Measurements from ENCODE around the gene ARF5.
A peak's percentile ranks its signal among the peaks of the same experiment; 100 is the strongest.

The ARF5 gene

DNA sequence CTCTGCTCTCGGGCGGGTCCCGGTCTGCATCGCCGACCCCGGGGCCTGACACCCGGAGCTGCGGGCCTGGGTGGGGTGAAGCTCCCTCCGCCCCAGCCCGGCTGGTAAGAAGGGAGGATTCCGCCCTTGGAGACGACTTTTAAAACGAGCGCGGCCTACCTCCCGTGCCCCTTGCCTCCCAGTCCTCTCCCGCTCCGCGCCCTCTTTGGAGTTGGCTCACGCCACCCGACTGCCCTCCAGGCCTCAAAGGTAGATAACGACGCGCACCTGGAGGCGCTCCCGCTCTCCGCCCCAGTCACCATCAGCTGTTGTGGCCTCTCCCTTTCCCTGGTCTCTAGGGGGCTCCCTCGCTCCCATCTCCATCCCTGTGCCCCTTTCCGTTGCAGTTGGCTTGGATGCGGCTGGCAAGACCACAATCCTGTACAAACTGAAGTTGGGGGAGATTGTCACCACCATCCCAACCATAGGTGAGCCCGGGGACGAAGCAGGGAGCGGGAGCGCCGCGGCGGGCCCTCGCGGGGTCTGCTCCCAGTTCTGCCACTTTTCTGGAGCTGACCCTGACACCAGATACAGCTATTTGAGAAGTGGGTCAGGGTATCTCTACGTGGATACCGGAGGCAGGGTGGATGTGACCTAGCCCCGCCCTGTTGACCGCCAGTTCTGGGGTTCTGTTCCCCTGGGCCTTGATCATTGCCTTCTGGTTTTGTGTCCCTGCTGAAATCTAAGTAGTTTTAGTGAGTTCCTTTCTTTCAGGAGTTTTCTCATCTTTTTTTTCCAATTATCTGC, 679 bp downstream of the ARF5 start:
- DNase-seq (ENCODE audit: low spot score): peak; percentile 77

DNA sequence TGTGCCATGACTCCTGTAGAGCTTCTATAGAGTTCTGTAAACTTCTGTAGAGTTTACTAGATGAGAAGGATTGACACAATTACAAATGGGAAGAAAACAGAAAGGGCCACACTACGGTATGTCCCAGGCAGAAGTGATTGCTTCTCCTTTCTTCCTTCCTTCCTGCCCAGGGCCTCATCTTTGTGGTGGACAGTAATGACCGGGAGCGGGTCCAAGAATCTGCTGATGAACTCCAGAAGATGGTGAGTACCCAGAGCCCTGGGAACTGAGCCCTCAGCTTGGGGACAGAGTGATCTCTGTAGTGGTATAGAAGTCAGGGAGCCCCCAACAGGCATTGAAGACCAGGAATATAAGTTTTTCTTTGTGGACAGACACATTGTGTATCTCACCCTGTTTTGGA, 1.7 kb downstream of the ARF5 start:
- no peak for DNase-seq (ENCODE audit: low spot score)

DNA sequence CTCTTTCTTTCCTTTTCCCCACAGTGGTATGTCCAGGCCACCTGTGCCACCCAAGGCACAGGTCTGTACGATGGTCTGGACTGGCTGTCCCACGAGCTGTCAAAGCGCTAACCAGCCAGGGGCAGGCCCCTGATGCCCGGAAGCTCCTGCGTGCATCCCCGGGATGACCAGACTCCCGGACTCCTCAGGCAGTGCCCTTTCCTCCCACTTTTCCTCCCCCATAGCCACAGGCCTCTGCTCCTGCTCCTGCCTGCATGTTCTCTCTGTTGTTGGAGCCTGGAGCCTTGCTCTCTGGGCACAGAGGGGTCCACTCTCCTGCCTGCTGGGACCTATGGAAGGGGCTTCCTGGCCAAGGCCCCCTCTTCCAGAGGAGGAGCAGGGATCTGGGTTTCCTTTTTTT, 3.0 kb downstream of the ARF5 start:
- no peak for DNase-seq (ENCODE audit: low spot score)

DNA sequence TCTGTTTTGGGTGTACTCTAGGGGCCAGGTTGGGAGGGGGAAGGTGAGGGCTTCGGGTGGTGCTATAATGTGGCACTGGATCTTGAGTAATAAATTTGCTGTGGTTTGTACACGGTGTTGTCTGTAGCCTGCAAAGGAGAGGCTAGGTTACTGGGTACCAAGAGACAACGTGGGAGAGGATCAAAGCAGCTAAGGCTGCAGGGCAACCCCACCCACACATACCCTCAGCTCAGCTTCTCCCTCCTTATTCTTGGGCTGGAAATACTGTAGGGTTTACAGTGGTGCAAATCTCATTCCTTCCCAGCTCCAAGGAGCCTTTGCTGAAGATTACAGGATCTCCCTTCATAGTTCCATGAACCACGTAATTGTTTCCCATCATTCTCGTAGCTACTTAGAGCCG, 3.4 kb downstream of the ARF5 start:
- DNase-seq (ENCODE audit: low spot score): no peak

DNA sequence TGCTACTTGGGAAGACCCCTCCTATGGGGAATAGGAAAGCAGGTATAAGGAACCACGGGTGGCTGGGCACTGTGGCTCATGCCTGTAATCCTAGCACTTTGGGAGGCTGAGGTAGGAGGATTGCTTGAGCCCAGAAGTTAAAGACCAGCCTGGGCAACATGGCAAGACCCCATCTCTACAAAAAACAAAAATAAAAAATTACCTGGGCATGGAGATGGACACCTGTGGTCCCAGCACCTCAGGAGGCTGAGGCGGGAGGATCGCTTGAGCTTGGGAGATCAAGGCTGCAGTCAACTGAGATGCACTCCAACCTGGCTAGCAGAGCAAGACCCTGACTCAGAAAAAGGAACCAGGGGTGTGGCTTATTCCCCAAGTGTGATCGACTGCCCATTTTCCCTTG, 4.3 kb downstream of the ARF5 start:
- no peak for DNase-seq (ENCODE audit: low spot score)

DNA sequence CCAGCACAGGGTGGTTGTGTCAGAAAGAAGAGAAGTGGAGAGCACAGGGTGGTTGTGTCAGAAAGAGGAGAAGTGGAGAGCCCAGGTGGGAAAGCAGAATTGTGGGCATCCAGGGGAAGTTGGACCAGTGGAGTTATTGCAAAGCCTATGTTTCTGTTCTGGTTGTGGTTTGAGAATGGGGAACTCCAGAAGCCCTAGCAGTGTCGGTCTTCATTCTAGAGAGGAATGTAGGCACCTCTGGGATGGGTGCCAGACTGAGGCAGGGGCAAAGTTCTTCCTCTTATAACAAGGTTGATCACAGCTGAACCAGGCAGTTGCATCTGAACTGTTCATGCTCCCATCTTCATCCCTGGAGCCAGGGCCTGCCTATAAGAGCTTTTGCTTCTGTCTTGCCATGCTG, 6.3 kb downstream of the ARF5 start:
- DNase-seq (ENCODE audit: low spot score): no peak

DNA sequence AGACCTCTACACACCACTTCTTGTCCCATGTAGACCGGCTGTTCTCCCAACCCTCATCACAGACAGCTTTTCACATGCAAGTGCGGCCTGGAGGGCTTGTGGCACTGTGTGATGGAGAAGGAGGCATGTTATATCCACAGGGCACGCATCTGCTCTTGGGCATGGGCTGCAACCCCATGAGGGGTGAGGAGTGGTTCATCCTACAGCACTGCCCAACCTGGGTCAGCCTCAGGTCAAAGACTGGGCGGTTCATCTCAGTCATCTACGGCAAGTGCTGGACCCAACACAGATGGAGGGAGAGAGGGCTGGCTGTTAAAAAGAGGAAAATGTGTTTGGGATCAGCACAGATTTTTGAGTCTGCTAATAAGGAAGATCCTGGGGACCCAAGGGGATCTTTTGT, 7.5 kb downstream of the ARF5 start:
- DNase-seq (ENCODE audit: low spot score): no peak

DNA sequence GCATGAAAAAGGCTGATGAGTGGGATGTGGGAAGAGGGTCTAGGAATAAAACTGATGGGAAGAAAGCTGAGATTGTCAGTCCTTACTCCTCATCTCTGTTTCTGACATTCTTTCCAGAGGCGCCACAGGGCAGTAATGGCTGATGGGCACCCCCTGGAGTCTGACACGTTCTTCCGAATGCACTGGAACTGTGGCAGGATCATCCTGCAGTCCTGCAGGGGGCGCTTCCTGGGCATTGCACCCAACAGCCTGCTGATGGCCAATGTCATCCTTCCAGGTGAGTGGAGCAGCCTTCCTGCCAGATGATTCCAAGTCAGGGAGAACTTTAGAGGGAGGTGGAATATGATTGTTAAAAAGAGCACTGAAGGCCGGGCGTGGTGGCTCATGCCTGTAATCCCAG, 10.1 kb downstream of the ARF5 start:
- peak; percentile 12 for DNase-seq (ENCODE audit: low spot score)

DNA sequence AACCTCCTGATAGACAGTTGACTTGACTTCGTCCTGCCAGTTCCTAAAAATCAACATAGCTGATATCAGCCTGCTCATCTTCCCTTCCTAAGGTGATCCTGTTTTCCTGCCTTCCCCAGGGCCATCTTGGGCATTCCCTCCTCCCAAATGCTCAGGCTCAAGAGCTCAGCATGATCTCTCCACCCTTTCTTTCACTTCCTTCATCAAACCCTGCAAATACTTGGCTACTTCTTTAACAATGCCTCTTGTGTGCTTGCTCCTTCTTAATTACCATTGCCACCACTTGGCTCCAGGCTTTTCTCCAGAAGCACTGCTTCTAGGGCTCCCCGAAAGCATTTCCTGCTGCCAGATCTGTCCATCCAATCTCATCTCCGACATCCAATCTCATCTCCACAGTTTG, 12.7 kb downstream of the ARF5 start:
- DNase-seq (ENCODE audit: low spot score): no peak

DNA sequence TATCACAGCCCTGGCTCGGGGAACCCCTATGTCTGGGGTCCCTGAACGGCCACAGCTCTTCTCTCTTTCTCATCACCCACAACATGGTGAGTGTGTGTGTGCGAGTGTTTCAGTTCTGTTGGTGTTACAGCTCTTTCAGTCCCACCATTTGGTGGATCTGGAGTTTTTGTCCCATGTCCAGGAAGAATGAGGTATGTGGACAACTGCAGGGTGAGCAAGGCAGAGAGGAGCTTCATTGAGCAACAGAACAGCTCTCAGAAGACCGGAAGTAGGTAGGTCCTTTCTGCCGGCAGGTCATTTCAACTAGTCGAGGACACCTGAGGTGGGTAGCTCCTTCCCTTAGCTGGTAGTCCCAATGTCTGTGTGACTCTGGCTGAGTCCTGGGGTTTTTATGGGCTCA, 20.2 kb downstream of the ARF5 start:
- no peak for DNase-seq (ENCODE audit: low spot score)

DNA sequence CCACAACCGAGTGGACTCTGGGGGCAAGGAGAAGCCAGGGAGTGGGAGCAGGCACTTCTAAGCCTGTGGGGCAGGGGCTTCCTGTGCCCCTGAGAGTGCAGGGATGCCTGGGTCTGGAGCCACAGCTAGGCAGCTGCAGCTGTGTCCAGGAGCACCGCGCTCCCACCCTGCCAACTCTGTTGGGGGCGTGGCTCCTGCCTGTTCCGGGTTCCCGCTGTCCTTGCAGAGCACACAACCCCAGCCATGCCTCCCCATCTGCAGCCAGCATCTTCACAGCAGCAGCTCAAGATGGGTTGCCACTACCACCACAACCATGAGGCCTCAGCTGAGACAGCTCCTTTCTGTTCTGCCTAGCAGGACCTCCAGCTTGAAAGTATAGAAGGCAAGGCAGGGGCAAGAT, 21.1 kb downstream of the ARF5 start:
- no peak for DNase-seq (ENCODE audit: low spot score)

DNA sequence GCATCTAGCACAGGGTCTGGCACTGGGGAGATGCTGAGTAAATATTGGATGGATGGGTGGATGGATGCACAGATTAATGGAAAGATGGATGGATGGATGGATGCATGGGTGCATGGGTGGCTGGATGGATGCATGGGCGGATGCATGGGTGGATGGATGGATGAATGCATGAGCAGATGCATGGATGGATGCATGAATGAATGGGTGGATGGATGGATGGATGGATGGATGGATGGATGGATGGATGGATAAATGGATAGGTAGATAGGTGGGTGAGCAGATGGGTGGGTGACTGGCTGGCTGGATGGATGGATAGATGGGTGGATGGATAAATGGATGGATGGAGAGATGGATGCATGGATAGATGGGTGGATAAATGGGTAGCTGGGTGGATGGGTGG, 24.1 kb downstream of the ARF5 start:
- no peak for DNase-seq (ENCODE audit: low spot score)

DNA sequence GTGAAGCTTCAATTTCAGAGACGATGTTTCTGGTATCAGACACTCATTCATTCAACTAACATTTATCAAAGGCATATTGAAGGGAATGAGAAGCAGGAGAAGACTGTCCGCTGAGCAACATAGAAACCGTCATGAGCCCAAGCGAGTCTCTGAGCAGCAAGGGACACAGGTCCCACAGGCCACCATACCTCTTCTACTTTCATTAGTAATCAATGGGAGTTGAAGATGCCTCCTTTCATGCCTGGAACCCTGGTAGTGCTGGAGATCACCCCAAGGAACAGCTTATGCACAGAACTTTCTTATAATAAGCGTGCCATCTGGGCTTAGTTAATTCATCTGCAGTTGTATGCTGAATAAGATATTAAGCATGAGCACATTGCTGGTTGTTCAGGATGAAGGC, 28.5 kb downstream of the ARF5 start:
- DNase-seq (ENCODE audit: low spot score): no peak

DNA sequence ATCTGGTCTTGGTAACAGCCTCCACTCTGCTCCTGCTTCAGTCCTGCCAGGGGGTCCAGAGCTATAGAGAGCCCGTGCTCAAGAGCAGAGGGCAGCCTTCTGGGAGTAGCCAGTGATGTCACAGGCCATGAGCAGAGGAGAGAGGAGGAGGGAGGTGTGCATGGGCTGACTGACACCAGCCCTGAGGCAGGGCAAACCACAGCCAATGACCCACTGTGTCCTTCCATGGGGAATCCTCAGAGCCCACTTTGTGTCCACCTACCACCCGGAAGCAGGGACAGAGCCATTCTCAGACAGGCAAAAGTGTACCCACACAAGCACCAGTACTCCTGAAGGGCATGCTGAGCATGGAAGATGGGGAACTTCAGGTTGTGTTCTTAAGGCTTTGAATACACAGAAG, 29.8 kb downstream of the ARF5 start, which contains the start of gene PAX4:
PAX4 (minus strand) TSS at position 101 of the 400 bp plus-strand sequence. CDS start 2,214 bp downstream, outside the sequence.
- DNase-seq (ENCODE audit: low spot score): no peak

DNA sequence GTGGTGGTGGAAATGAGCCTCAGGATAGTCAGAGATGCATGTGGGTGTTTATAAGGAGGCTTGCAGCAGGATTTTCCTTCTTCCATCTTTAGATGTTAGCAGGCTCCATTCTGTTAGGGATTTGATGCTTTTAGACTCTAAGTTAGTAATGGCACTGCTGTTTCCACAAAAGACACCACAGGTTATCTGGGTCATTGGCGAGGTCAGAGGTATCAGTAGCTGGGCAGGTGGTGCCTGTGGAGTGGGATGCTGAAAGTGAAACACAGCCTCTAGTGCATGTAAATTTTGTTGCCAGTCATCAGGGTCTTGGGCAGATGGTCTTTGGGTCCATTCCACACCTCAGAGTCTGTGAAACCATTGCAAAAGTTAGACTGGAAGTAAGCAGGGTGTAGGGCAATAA, 30.6 kb downstream of the ARF5 start:
- DNase-seq (ENCODE audit: low spot score): no peak

DNA sequence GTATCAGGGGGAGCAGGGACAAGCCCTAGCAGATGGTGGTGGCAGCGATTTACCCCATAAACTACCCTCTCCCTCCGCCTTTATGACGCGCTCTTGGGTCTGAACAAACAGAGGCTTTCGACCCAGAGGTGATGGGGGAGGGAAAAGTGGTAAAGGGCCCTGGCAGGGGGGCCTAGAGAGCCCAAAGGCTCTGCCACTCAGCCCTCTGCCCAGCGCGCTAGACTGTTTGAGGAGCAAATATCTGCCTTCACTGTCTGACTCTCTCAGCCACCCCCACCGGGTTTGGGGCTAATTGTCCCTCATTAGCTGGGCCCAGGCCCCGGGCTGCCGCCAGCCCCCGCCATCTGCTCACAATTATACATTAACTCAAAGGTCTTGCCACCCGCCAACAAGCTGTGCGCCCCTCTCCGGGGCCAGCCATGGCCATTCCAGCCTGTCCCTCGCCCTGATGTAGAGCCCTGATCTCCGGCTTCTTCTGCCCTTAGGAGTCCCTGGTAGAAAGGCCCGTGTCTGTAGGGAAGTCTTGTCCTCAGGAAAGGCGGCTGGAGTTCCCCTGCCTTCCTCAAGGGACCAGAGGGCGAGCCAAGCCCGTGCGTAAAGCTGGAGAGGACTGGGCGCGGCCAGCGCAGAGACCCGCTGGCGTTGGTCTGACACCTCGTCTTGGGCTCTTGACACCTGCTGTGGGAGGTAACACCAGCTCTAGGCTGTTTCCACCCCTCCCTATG, 31.6 kb downstream of the ARF5 start:
- no peak for DNase-seq (ENCODE audit: low spot score)

DNA sequence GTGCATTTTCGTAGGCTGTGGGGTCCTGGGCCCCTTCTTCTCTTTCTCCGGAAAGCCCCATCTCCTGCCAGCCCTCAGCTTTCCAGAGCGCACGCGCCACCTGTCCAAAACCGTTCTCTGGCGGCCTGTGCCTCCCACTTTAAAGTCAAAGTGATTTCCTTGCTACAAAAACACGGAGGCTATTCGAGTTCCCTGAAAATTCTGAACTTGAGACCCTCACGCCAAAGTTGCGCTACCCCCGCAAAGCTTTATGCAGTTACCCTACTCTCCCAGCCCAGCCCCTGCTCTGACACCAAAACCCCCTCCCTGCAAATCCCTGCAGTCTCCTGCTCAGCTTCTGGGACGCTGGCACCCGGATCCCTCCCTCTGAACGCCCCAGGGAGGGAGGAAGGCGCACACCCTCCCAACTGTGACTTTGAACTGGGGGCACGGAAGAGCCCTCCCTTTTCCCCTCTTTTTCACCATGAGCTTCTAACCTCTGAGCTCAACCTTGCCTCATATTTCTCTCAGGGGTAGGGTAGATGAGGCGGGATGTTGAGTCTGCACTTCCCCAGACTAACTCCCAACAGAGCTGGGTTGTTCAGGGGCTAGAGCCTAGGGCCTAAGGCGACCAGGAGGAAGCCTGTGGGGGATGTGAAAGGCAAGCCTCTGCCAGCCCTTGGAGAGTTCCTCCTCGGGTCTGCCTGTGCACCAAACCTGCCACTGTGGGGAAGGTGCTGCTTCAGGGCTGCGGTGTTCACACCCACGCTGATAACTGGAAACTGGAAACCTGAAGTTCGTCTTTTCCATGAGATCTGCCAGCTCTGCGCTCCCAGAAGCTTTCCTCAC, 32.4 kb downstream of the ARF5 start:
- no peak for DNase-seq (ENCODE audit: low spot score)

DNA sequence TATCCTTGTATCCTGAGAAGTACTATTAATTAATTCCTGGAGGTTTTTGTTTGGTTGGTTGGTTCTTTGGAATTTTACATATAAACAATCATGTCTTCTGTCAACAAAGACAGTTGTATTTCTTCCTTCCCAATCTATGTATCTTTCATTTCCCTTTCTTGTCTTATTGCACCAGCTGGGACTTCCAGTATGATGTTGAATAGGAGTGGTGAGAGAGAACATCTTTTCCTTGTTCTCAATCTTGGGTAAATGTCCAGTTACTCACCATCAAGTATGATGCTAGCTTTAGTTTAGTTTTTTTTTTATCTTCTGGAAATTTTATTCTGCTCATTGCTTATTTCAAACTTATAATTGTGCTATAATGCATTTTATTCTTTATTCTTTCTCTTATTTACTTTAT, 37.1 kb downstream of the ARF5 start:
- DNase-seq (ENCODE audit: low spot score): no peak

DNA sequence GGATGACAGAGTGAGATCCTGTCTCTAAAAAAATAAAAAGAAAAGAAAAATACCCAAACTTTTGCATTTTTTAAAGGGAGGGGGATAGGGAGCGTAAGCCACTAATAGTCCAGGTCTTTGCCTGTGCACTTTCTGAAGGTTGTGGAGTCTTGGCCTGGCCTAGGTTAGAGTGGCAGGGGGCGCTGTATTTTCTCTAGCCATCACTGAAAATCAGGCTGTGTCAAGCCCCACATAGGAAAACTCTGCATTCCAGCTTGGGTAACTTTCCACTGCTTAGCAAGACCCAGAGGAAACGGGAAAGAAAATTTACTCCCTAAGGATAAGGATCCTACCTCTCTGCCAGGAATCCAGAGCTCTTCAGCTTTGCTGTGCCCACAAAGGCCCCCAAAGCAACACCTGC, 40.2 kb downstream of the ARF5 start:
- DNase-seq (ENCODE audit: low spot score): peak; percentile 7

DNA sequence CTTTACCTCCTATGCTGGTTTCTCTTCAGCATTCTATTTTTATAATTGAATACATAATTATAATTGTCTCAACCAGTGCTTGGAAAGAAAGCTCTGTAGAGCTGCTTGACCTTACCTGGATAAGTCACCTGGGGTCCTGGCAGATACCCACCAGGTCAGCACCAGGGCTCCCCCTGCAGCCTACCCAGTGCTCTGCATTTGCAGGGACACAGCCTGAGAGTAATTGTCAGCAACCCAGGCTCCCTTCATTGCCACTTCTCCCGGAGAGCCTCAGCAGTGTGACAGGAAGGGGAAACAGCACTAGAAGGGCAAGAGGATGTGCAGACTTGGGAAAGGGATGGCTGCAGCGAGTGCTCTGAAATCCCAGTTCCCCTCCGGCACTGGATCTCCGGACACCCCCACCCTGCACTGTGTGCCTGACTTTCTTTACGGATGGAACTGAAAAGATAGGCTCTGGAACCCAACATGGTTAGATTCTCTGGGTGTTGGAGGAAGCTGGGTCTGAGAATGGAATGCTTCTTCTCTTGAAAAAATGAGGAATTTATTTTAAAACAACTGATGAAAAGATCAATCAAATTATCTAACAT, 41.1 kb downstream of the ARF5 start:
- DNase-seq (ENCODE audit: low spot score): peak; percentile 28

DNA sequence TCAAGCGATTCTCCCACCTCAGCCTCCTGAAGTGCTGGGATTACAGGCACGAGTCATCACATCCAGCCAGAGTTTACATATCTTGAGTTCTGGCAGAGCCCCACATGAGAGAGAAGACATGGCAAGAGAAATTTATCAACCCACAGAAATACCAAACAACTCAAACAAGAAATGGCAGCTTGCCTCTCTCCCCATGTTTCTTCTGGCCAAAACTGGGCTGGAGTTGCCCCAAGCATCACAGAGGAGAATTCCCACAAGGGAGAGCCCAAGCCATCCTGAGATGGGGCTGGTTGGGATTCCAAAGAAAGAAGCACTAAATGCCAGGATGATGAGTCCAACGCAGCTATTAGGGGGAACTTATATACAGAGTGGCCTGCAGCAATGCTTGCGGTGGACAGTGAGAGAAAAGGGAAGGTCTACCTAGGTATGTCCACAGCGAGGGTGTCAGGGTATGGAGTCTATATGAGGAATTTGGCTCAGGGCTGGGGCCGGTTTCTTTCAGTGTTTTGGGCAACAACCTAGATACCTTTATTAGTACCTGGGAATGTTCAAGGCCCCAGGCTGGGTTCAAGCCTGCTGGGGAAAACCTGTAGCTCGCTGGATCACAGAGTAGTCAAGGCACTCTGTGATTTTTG, 44.2 kb downstream of the ARF5 start:
- DNase-seq (ENCODE audit: low spot score): no peak

All from cerebellar cortex (tissue), 1 donor.